Stimulated activated CD4-positive, alpha-beta T cell treated with anti-CD3 and anti-CD28 coated beads, Interleukin-12 subunit alpha, Interleukin-12 subunit beta, amount 100 ng/mL, for 24 hours (primary cell): ENCODE results near the gene RAC3.

Source experiments
- DNase-seq, 2 experiments: peaks; one replicate each; pipeline ENCODE4 v3.0.0-alpha.2; 2020; ENCODE audit warnings: low read depth in 2 of 2

The RAC3 gene

GRCh38 chr17:82041144-82041814 lies 9.8 kb downstream of the RAC3 start:
- DNase-seq = no peak

GRCh38 chr17:82042649-82043048 lies 11.2 kb downstream of the RAC3 start:
- DNase-seq = no peak

DNA sequence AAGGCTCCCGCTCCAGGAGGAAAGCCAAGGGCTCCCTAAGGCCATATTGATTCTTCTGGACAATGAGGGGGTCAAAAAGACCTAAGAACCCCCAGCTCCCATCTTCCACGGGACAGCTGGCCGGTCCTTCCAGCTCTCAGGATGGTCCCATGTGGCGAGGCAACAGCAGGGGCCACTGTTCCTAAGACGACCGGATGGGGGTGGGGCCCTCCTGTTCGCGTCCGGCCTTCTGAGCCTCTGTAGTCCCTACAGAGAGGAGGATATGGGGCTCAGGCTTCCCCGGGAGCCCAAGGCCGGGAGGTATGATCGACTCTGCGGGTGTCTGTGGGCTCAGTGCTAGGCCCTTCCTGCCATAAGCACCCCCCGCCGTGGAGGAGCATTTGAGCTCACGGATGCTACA lies 12.0 kb downstream of the RAC3 start:
- no peak for DNase-seq

- no peak for DNase-seq
Measured at GRCh38 chr17:82045936-82046484, 14.5 kb downstream of the RAC3 start.

GRCh38 chr17:82046903-82047302 lies 15.4 kb downstream of the RAC3 start:
- no peak for DNase-seq

GRCh38 chr17:82047379-82047778 lies 15.9 kb downstream of the RAC3 start:
- no peak for DNase-seq

DNA sequence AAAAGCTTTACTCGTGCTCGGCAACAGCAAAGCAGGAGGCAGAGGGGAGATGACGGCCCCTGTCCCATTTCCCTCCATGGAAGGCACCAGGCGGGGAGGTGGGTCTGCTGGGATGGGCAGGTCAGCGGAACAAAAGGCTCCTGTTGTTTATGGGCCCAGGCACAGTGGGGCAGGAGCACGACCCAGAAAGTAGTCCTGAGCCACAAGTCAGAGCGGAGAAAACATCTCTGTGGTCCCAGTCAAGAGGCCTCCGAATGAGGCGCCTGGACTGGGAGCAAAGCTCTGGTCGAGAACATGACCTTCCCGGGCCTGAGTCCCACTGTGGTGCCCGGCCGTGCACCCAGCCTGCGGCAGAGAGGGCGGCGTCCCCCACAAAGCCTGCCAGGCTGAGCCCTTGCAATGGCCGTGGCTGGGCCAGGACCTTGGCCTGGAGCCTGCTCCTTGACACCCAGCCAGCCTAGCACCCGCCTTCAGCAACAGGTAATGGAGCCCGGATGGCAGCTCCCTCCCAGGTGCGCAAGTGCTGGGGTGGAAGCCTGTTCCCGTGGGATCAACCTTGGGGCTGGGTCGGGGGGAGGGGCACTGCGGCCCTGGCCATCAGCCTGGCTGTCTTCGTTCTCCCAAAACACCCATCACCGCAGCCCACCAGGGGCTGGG lies 16.6 kb downstream of the RAC3 start:
- no peak for DNase-seq

GRCh38 chr17:82048571-82048971 lies 17.1 kb downstream of the RAC3 start:
- DNase-seq = no peak

GRCh38 chr17:82049106-82049505 lies 17.6 kb downstream of the RAC3 start:
- no peak for DNase-seq

GRCh38 chr17:82049521-82049971 lies 18.1 kb downstream of the RAC3 start:
- no peak for DNase-seq

- DNase-seq = no peak
Measured at GRCh38 chr17:82050152-82050760, 18.8 kb downstream of the RAC3 start.

GRCh38 chr17:82050761-82051641 lies 19.5 kb downstream of the RAC3 start:
- DNase-seq = no peak

DNA sequence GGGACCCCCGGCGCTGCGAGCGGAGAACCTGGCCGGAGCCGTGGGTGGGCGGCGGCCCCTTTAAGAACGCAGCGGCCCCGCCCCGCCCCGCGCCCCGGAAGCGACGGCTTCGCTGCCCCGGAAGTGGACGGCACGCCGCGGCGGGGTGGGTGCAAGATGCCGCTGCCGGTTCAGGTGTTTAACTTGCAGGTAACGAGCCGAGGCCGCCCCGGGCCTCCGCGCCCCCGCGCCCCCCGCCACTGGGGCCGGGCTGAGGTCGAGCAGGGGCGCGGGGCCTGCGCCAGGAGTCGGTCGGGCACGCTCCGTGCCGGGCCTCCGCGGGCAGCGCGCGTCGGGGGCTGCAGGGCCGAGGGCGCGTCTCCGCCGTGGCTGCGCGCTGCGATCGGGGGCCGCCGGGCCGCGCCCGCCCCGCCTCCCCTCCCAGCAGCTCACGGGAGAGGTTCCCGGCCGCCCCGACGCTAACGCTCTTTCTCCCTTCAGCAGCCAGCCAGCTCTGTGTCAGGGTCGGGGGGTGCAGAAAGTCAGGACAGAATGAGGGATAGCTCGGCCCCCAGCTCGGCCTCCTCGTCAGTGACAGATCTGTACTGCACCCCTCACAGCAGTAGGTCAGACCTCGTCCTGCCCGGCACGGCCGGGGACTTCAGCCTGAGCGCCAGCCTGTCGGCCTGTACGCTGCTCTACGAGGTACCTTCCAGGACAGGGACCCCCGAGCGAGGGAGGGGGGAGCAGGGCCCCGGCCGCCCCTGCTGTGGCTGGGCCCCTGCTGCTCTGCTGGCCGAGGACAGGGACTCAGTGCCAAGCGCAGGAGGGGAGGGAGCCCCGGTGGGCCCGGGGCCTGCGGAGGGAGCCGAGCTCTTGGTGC lies 20.5 kb downstream of the RAC3 start, which contains the start of the genes GPS1 and RFNG:
Gene GPS1, plus strand, starts transcription at position 123 of the 862 bp plus-strand sequence. Its CDS starts 34 bp downstream, at position 157.
Gene RFNG, minus strand, starts transcription at position 36 of the 862 bp plus-strand sequence. CDS start 45 bp downstream, outside the sequence.
- DNase-seq = peak; percentile 68 to 80

DNA sequence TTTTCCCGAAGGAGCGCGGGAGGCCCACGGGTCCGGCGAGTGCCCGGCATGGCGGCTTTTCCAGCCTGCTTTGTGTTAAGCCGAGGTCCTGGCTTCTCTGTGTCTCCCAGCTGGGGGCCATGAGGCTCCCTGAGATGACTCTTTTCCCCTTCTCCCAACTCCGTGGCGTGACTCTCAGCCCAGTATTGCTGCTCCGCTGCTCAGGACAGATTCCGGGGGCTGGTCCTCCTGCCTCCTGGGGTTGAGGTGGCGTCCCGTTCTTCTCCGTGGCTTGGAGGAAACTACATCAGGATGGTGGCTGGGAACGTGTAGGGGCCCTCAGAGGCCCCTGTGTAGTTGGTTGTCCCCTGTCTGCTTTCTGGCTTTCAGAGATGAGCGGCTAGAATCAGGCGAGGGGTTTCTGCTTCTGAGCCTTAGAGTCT lies 21.2 kb downstream of the RAC3 start:
- no peak for DNase-seq

DNA sequence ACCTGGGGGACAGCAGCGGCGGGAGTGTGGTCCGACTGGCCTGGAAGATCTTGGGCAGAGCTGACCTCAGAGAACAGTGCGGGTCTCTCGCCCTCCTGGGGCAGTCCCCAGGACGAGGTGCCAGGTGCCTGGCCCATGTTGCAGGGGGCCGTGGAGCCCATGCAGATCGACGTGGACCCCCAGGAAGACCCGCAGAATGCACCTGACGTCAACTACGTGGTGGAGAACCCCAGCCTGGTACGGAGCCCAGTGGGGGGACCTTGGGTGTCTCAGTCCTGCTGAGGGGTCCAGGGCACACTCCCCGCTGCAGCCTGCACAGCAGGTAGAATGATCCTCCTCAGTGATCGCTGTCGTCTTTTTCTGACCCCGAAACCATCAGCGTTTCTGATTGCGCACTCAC lies 21.7 kb downstream of the RAC3 start:
- DNase-seq = no peak

- DNase-seq = no peak
Measured at GRCh38 chr17:82053556-82054263, 22.2 kb downstream of the RAC3 start.

GRCh38 chr17:82054351-82055022 lies 23.0 kb downstream of the RAC3 start:
- no peak for DNase-seq

DNA sequence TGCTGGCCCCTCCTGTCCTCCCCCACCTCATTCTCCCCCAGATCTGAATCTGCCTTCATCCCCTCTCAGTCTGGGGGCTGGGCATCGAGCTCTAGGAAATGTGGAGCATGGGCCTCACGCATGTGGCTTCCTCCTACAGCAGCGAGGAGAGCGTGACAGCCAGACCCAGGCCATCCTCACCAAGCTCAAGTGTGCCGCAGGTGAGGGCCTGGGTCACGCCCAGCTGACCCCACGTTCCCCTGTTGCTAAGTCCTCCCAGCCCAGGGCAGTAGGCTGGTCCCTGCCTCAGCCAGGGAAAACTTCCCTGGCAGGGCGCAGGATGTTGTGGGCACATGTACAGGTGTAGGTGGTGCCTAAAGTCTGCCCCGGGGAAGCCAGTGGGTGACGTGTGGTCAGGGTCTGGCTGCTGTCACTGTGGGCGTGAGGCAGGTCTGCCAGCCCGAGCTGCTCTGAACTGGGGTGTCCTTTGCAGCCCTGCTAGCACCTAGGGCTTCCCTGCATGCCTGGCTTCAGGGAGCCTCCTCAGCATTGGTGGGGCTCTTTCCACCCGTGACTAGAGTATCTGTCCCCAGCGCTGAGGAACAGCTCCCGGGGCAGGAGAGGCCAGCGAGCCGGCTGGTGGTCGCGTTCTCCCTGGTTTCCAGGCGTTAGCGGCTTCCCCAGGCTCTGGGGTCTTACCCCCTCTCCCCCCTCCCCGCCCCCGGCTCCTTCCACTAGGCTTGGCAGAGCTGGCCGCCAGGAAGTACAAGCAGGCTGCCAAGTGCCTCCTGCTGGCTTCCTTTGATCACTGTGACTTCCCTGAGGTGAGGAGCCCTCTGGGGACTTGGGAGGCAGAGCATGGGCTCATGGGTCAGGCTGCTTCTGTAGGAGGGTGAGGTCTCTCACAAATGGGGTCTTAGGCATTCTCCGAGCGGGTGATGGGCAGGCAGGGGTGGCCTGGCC lies 23.8 kb downstream of the RAC3 start:
- no peak for DNase-seq
